Liver (tissue), 9 donors: ENCODE measurements around the gene WIPF2. TPM values are rescaled to one million over a fixed set of nuclear protein-coding genes. Genes with fewer than 3 reads are reported as not detected.

Experiments
- DNase-seq: peaks from one replicate; pipeline ENCODE4 v3.0.0-alpha.2; 2017; ENCODE audit warnings: low spot score
- H3K27ac ChIP-seq, 2 donors: one replicate each; pipeline ENCODE4 v1.7.0; 2013; ENCODE audit warnings: inconsistent platforms in 2 of 2, low read length in 2 of 2, control low read depth in 1 of 2, low read depth in 1 of 2, mild to moderate bottlenecking in 1 of 2
- H3K27me3 ChIP-seq, 4 donors: one replicate each; pipeline versions ENCODE4 v1.6.1 to v1.7.0; 2013; ENCODE audit warnings: low read length in 3 of 4, inconsistent platforms in 1 of 4, mild to moderate bottlenecking in 1 of 4, moderate library complexity in 1 of 4; ENCODE audit not compliant: control insufficient read depth in 4 of 4, insufficient read depth in 4 of 4
- H3K36me3 ChIP-seq, 4 donors: one replicate each; pipeline versions ENCODE4 v1.6.1 to v1.7.0; 2013; ENCODE audit warnings: low read length in 3 of 4, mild to moderate bottlenecking in 3 of 4, low read depth in 1 of 4, moderate library complexity in 1 of 4; ENCODE audit not compliant: control insufficient read depth in 4 of 4, insufficient read depth in 3 of 4
- H3K4me1 ChIP-seq, 4 donors: one replicate each; pipeline versions ENCODE4 v1.6.1 to v1.7.0; 2013; ENCODE audit warnings: low read length in 3 of 4, mild to moderate bottlenecking in 3 of 4, moderate library complexity in 1 of 4; ENCODE audit not compliant: control insufficient read depth in 4 of 4, insufficient read depth in 4 of 4
- H3K4me3 ChIP-seq, 3 donors: one replicate each; pipeline versions ENCODE4 v1.6.1 to v1.7.0; 2013; ENCODE audit warnings: low read length in 3 of 3, control low read depth in 1 of 3, low read depth in 1 of 3, mild to moderate bottlenecking in 1 of 3
- H3K9ac ChIP-seq, 2 donors: one replicate each; pipeline ENCODE4 v1.7.0; 2013; ENCODE audit warnings: low read length in 2 of 2, mild to moderate bottlenecking in 2 of 2, moderate library complexity in 2 of 2, control low read depth in 1 of 2, low read depth in 1 of 2
- H3K9me3 ChIP-seq, 4 donors: one replicate each; pipeline versions ENCODE4 v1.6.1 to v1.7.0; 2013; ENCODE audit warnings: low read length in 3 of 4; ENCODE audit not compliant: control insufficient read depth in 4 of 4
- EGR1 ChIP-seq, 2 donors: IDR thresholded peaks; 2 replicates each; pipeline ENCODE4 v1.6.1; 2016 to 2018; ENCODE audit warnings: antibody characterized with exemption in 2 of 2, low read depth in 2 of 2
- FOXA1 ChIP-seq: IDR thresholded peaks from 2 replicates; pipeline ENCODE4 v1.6.1; 2016; ENCODE audit warnings: antibody characterized with exemption
- FOXA2 ChIP-seq: IDR thresholded peaks from 2 replicates; pipeline ENCODE4 v1.6.1; 2016; ENCODE audit warnings: antibody characterized with exemption
- GABPA ChIP-seq, 2 donors: IDR thresholded peaks in 1 of 2; conservative IDR thresholded peaks in 1 of 2; 2 replicates each; pipeline ENCODE4 v1.6.1; 2016; ENCODE audit warnings: antibody characterized with exemption in 2 of 2, mild to moderate bottlenecking in 1 of 2, moderate library complexity in 1 of 2
- HNF4A ChIP-seq, 2 donors: conservative IDR thresholded peaks; 2 replicates each; pipeline ENCODE4 v1.6.1; 2016; ENCODE audit warnings: antibody characterized with exemption in 2 of 2, mild to moderate bottlenecking in 2 of 2
- HNF4G ChIP-seq: IDR thresholded peaks from 2 replicates; pipeline ENCODE4 v1.6.1; 2016; ENCODE audit warnings: antibody characterized with exemption
- JUND ChIP-seq, 2 donors: IDR thresholded peaks; 2 replicates each; pipeline ENCODE4 v1.6.1; 2016; ENCODE audit warnings: antibody characterized with exemption in 2 of 2
- NR2F2 ChIP-seq: IDR thresholded peaks from 2 replicates; pipeline ENCODE4 v1.6.1; 2016; ENCODE audit warnings: antibody characterized with exemption
- RAD21 ChIP-seq, 2 donors: IDR thresholded peaks; 2 replicates each; pipeline ENCODE4 v1.6.1; 2016; ENCODE audit warnings: antibody characterized with exemption in 2 of 2, mild to moderate bottlenecking in 2 of 2
- RXRA ChIP-seq, 2 donors: IDR thresholded peaks; 2 replicates each; pipeline ENCODE4 v1.6.1; 2017 to 2018; ENCODE audit warnings: antibody characterized with exemption in 2 of 2, mild to moderate bottlenecking in 1 of 2
- SP1 ChIP-seq: IDR thresholded peaks from 2 replicates; pipeline ENCODE4 v1.6.1; 2018; ENCODE audit warnings: antibody characterized with exemption, mild to moderate bottlenecking
- TAF1 ChIP-seq: conservative IDR thresholded peaks from 2 replicates; pipeline ENCODE4 v1.6.1; 2016; ENCODE audit warnings: antibody characterized with exemption, mild to moderate bottlenecking
- YY1 ChIP-seq: IDR thresholded peaks from 2 replicates; pipeline ENCODE4 v1.6.1; 2016; ENCODE audit warnings: antibody characterized with exemption, mild to moderate bottlenecking
- WGBS: extraction: QIAGEN DNeasy Blood & Tissue Kit; methylation state at CpG from one replicate; pipeline ENCODE4 v1.1.7; 2013; 5-methylcytosine and 5-hydroxymethylcytosine counted together
- polyA plus RNA-seq, 2 donors: library from polyadenylated mRNA; stranded (reverse) in 1 of 2; unstranded in 1 of 2; fragments of 200-250 nt in 1 of 2; fragments of >200 nt in 1 of 2; fragmentation: Nextera tagmentation in 1 of 2; extraction: Ambion mirVana in 1 of 2; gene quantifications; one replicate each; pipeline versions ENCODE4 v1.2.1 to v1.2.3, GENCODE V29; 2013 to 2015
- total RNA-seq, 2 donors: library from RNA; depleted of rRNA; stranded (reverse); fragments of >200 nt; gene quantifications; one replicate each; pipeline ENCODE4 v1.2.3, GENCODE V29; 2014
- TF ChIP-seq, protein P1 (sequence below): fragments of 150-350 bp; IDR thresholded peaks from 2 replicates; pipeline ENCODE4 v1.5.1; 2017; ENCODE audit warnings: improper control_type of control experiment, low read depth, low read length; ENCODE audit not compliant: missing input control
- TF ChIP-seq, protein P2 (sequence below): IDR thresholded peaks from 2 replicates; pipeline ENCODE4 v1.6.1; 2016; ENCODE audit warnings: antibody characterized with exemption, mild to moderate bottlenecking
- TF ChIP-seq, protein P3 (sequence below): IDR thresholded peaks from 2 replicates; pipeline ENCODE4 v1.6.1; 2016; ENCODE audit warnings: antibody characterized with exemption
- TF ChIP-seq, protein P4 (sequence below): IDR thresholded peaks from 2 replicates; pipeline ENCODE4 v1.6.1; 2016; ENCODE audit warnings: antibody characterized with exemption
- TF ChIP-seq, protein P5 (sequence below): IDR thresholded peaks from 2 replicates; pipeline ENCODE4 v1.6.1; 2016; ENCODE audit warnings: antibody characterized with exemption
- donor health status: healthy.
- donor health status: healthy.
- donor health status: healthy.
- donor health status: healthy.
- donor health status: healthy.

WIPF2 gene
- total and polyA plus RNA-seq, 4 donors = 4.4 to 5.6 (median 5.2) TPM

DNA sequence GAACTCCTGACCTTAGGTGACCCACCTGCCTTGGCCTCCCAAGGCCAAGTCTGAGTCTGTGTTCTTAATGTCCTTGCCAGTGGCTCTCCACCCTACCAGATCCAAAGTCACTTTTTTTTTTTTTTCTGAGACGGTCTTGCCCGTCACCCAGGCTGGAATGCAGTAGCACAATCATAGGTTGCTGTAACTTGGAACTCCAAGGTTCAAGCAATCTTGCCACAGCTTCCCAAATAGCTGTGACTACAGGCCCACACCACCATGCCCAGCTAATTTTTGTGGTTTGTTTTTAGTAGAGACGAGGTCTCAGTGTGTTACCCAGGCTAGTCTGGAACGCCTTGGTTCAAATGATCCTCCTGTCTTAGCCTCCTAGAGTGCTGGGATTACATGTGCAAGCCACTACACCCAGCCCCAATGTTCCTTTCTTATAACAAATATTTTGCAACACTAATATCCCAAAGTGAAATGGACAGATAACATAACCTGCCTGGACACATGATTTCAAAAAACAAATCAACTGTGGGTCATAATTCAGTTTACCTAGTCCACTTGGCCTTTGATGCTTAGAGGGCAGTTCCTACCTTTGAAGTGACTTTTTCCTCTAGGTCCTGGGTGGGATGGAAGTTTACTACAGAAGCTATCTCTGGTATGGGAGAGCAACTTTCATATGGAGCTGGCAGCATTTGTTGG lies 45.9 kb upstream of the WIPF2 start:
- Histone ChIP-seq H3K36me3 (peaks cover 5 to 28% (median 22%) of the 10 kb centered on the region in 4 donors), H3K4me3 (no peak overlapping the region), H3K9ac (no peak overlapping the region), H3K4me1 (peaks cover 10 to 30% (median 17%) of the 10 kb centered on the region in 4 donors), H3K9me3 (no peaks in the 10 kb centered on the region), H3K27me3 (no peaks in the 10 kb centered on the region), H3K27ac (peak overlapping the region in 1 of 2 donors; percentile 29)
- DNase-seq = no peak
- 54% methylated on average over 4 of the region's 4 CpGs for WGBS
- TF ChIP-seq TAF1 (no peak), HNF4A (conservative IDR thresholded peaks at IDR 0.05) (peak; percentile 59 to 87), JUND (IDR thresholded peaks at IDR 0.05) (peak in 1 of 2 donors; percentile 69), EGR1 (IDR thresholded peaks at IDR 0.05; ENCODE audit: low read depth in 2 of 2) (peak in 1 of 2 donors; percentile 36), YY1 (peak; percentile 58), RXRA (IDR thresholded peaks at IDR 0.05) (peak; percentile 22 to 85), RAD21 (IDR thresholded peaks at IDR 0.05) (no peak), GABPA (IDR thresholded peaks at IDR 0.05 in 1 of 2, conservative IDR thresholded peaks at IDR 0.05 in 1 of 2) (peak in 1 of 2 donors; percentile 13), NR2F2 (no peak), HNF4G (no peak), FOXA2 (peak; percentile 5), FOXA1 (no peak), SP1 (peak; percentile 10)
- TF ChIP-seq, protein P1, sequence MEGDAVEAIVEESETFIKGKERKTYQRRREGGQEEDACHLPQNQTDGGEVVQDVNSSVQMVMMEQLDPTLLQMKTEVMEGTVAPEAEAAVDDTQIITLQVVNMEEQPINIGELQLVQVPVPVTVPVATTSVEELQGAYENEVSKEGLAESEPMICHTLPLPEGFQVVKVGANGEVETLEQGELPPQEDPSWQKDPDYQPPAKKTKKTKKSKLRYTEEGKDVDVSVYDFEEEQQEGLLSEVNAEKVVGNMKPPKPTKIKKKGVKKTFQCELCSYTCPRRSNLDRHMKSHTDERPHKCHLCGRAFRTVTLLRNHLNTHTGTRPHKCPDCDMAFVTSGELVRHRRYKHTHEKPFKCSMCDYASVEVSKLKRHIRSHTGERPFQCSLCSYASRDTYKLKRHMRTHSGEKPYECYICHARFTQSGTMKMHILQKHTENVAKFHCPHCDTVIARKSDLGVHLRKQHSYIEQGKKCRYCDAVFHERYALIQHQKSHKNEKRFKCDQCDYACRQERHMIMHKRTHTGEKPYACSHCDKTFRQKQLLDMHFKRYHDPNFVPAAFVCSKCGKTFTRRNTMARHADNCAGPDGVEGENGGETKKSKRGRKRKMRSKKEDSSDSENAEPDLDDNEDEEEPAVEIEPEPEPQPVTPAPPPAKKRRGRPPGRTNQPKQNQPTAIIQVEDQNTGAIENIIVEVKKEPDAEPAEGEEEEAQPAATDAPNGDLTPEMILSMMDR = no peak
- TF ChIP-seq, protein P2, sequence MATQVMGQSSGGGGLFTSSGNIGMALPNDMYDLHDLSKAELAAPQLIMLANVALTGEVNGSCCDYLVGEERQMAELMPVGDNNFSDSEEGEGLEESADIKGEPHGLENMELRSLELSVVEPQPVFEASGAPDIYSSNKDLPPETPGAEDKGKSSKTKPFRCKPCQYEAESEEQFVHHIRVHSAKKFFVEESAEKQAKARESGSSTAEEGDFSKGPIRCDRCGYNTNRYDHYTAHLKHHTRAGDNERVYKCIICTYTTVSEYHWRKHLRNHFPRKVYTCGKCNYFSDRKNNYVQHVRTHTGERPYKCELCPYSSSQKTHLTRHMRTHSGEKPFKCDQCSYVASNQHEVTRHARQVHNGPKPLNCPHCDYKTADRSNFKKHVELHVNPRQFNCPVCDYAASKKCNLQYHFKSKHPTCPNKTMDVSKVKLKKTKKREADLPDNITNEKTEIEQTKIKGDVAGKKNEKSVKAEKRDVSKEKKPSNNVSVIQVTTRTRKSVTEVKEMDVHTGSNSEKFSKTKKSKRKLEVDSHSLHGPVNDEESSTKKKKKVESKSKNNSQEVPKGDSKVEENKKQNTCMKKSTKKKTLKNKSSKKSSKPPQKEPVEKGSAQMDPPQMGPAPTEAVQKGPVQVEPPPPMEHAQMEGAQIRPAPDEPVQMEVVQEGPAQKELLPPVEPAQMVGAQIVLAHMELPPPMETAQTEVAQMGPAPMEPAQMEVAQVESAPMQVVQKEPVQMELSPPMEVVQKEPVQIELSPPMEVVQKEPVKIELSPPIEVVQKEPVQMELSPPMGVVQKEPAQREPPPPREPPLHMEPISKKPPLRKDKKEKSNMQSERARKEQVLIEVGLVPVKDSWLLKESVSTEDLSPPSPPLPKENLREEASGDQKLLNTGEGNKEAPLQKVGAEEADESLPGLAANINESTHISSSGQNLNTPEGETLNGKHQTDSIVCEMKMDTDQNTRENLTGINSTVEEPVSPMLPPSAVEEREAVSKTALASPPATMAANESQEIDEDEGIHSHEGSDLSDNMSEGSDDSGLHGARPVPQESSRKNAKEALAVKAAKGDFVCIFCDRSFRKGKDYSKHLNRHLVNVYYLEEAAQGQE = no peak
- TF ChIP-seq, protein P3, sequence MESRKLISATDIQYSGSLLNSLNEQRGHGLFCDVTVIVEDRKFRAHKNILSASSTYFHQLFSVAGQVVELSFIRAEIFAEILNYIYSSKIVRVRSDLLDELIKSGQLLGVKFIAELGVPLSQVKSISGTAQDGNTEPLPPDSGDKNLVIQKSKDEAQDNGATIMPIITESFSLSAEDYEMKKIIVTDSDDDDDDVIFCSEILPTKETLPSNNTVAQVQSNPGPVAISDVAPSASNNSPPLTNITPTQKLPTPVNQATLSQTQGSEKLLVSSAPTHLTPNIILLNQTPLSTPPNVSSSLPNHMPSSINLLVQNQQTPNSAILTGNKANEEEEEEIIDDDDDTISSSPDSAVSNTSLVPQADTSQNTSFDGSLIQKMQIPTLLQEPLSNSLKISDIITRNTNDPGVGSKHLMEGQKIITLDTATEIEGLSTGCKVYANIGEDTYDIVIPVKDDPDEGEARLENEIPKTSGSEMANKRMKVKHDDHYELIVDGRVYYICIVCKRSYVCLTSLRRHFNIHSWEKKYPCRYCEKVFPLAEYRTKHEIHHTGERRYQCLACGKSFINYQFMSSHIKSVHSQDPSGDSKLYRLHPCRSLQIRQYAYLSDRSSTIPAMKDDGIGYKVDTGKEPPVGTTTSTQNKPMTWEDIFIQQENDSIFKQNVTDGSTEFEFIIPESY = no peak
- TF ChIP-seq, protein P4, sequence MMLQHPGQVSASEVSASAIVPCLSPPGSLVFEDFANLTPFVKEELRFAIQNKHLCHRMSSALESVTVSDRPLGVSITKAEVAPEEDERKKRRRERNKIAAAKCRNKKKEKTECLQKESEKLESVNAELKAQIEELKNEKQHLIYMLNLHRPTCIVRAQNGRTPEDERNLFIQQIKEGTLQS = no peak
- TF ChIP-seq, protein P5, sequence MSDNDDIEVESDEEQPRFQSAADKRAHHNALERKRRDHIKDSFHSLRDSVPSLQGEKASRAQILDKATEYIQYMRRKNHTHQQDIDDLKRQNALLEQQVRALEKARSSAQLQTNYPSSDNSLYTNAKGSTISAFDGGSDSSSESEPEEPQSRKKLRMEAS = peak; percentile 79
